ENCODE data around the gene SMC6. TPM values are rescaled to one million over a fixed set of nuclear protein-coding genes. Genes with fewer than 3 reads are reported as not detected.

Gene SMC6
- total RNA-seq, 1 experiment from 2014 or later: 40.3 TPM

DNA sequence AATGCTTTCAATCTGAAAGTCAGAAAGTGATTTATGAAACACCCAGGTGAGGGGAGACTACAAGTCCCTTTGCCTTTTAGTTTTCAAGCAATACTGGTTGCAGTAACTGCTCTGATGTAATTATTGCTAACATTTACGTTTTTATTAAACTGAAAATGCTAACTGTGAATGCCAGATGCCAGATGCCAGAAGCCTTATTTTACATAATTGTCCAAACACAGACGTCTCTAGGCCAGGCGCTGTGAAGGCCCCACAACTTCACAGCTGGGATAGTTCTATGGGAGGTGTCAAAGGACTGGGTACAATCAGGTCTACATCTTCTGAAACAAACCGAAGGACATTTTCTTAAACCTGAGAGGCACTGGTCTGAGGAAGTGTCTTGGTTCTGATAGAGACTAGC is 35.2 kb upstream of the SMC6 start:
- no peak overlapping the region for H3T11ph ChIP-seq (ENCODE audit: low read length)
- no peaks in the 10 kb centered on the region for H3K79me1 ChIP-seq (ENCODE audit: insufficient read depth, low read depth, low read length, poor library complexity, severe bottlenecking)
- no peaks in the 10 kb centered on the region for H3K27me3 ChIP-seq (ENCODE audit: insufficient read depth, low read length)
- no CpG with 5 or more reads among the region's 4 CpGs for WGBS (ENCODE audit: extremely low coverage, insufficient read length, low lambda C conversion rate)
- peaks cover 9 to 12% of the 10 kb centered on the region in 2 experiments for H3K4me1 Mint-ChIP-seq
- H4K5ac ChIP-seq (ENCODE audit: insufficient read length, low read depth, low read length): no peak overlapping the region
- H2BK15ac ChIP-seq (ENCODE audit: low read depth, low read length): no peak overlapping the region
- TF ChIP-seq, protein P1, sequence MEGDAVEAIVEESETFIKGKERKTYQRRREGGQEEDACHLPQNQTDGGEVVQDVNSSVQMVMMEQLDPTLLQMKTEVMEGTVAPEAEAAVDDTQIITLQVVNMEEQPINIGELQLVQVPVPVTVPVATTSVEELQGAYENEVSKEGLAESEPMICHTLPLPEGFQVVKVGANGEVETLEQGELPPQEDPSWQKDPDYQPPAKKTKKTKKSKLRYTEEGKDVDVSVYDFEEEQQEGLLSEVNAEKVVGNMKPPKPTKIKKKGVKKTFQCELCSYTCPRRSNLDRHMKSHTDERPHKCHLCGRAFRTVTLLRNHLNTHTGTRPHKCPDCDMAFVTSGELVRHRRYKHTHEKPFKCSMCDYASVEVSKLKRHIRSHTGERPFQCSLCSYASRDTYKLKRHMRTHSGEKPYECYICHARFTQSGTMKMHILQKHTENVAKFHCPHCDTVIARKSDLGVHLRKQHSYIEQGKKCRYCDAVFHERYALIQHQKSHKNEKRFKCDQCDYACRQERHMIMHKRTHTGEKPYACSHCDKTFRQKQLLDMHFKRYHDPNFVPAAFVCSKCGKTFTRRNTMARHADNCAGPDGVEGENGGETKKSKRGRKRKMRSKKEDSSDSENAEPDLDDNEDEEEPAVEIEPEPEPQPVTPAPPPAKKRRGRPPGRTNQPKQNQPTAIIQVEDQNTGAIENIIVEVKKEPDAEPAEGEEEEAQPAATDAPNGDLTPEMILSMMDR (conservative IDR thresholded peaks at IDR 0.05): no peak
- H3K9me3 Mint-ChIP-seq: no peaks in the 10 kb centered on the region
- no peaks in the 10 kb centered on the region for H3K23me2 ChIP-seq (ENCODE audit: insufficient read length, low read depth, low read length, poor library complexity, severe bottlenecking)
- no peaks in the 10 kb centered on the region for H3K9me3 ChIP-seq (ENCODE audit: control insufficient read depth, low read depth, low read length)
- no peak overlapping the region for H3K27ac ChIP-seq (ENCODE audit: insufficient read length, low read depth, low read length)
- H3K4me3 Mint-ChIP-seq: no peak overlapping the region
- H3K4me1 ChIP-seq (ENCODE audit: insufficient read depth, low read length): peaks cover 2% of the 10 kb centered on the region; the same call in 1 of the 2 replicates
- no peak for DNase-seq
- H3K27ac Mint-ChIP-seq: no peak overlapping the region
- H3K36me3 Mint-ChIP-seq (ENCODE audit: insufficient read depth in 1 of 3, low read depth in 3 of 3): peaks cover 0 to 5% (median under 1%) of the 10 kb centered on the region in 3 experiments; a peak in 2 of 7 replicates
- no peak overlapping the region for H2AK5ac ChIP-seq (ENCODE audit: insufficient read length, low read length)
- H2BK12ac ChIP-seq (ENCODE audit: insufficient read length, low read depth, low read length): no peak overlapping the region
- no peaks in the 10 kb centered on the region for H3K79me2 ChIP-seq (ENCODE audit: insufficient read depth, low read length)
- H3K23ac ChIP-seq (ENCODE audit: insufficient read length, low read depth, low read length): no peak overlapping the region
- H3K18ac ChIP-seq (ENCODE audit: insufficient read length, low read depth, low read length): no peak overlapping the region
- H3K4me2 ChIP-seq (ENCODE audit: insufficient read depth, insufficient read length, low read length): no peak overlapping the region
- no peak overlapping the region for H2AFZ ChIP-seq (ENCODE audit: low read length)
- no peak overlapping the region for H4K8ac ChIP-seq (replicated peaks; ENCODE audit: insufficient read length, low read depth, low read length)
- no peak overlapping the region for H3K14ac ChIP-seq (ENCODE audit: insufficient read depth, low read length)
- H3K56ac ChIP-seq (ENCODE audit: insufficient read length, low read depth, low read length): no peak overlapping the region
- H3K27me3 Mint-ChIP-seq (ENCODE audit: low read depth): peaks cover 12% of the 10 kb centered on the region
- H2BK20ac ChIP-seq (ENCODE audit: low read depth, low read length, poor library complexity, severe bottlenecking): no peak overlapping the region
- H4K91ac ChIP-seq (ENCODE audit: insufficient read length, low read depth, low read length): no peak overlapping the region
- H2BK5ac ChIP-seq (ENCODE audit: insufficient read length, low read length): no peak overlapping the region
- no peak overlapping the region for H3K9ac ChIP-seq (ENCODE audit: extremely low read depth, insufficient read length, low read length)
- no peak overlapping the region for H2BK120ac ChIP-seq (ENCODE audit: low read depth, low read length, poor library complexity, severe bottlenecking)
- H4K20me1 ChIP-seq (ENCODE audit: control insufficient read depth, insufficient read depth, insufficient read length): no peaks in the 10 kb centered on the region
- no peak overlapping the region for H3K4ac ChIP-seq (ENCODE audit: low read depth, low read length)
